K562 (cell line): ENCODE measurements around the gene SEBOX.

Experiments used
- PCBP2 ChIP-seq: fragments of 200-400 bp; formaldehyde crosslinking; IDR thresholded peaks from 2 replicates; pipeline ENCODE4 v1.6.1; 2018; ENCODE audit warnings: low read length, low read depth, mild to moderate bottlenecking, moderate library complexity; ENCODE audit not compliant: poor library complexity, severe bottlenecking
- ZFP36 ChIP-seq: fragments of 150-350 bp; IDR thresholded peaks from 2 replicates; pipeline ENCODE4 v1.6.1; 2018; ENCODE audit warnings: low read length, low read depth; ENCODE audit not compliant: partially characterized antibody

GRCh38 chr17:28404812-28405570, 40.0 kb upstream of the SEBOX start:
- TF ChIP-seq PCBP2: no peak
- no peak for TF ChIP-seq ZFP36
